NCI-H446 (cell line): ENCODE measurements around the gene EHD4.

ENCODE experiments used
- DNase-seq, 2 experiments: peaks; one replicate each; lab custom pipeline; 2025; lab: John Stamatoyannopoulos, UW

EHD4 gene

GRCh38 chr15:41895491-41895890 lies 76.9 kb downstream of the EHD4 start:
- DNase-seq = no peak

DNA sequence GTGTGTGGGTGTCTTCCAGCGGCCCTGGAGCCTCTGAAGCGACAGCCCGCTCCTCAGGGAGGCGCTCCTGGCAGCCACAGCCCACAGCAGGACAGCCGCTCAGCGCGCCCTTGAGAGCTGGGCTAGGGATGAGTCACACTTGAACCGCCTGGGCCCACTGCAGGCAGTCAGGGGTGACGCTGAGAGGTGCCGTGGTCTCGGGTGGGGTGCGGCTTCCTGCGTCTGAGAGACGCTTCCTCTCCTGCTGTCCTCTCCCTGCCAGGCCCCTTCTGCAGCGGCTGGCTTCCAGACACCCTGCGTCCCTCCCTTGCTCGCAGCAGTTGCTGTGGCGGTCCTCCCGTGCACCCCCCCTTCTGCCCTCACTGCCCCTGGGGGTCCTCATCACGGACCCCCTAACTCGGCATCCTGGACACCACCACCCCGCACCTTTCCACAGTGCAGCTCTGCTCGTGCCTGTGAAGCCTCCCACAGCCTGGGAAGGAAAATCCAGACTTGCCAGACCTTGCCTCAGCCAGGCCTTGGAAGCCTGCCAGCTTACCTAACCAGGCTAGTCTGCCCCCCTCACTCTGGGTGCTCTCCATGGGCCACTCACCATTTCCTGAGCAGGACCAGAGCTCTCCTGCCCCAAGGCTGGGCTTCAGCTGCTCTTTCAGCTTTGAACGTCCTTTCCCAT lies 77.4 kb downstream of the EHD4 start:
- DNase-seq = peak in 1 of 2 experiments; percentile 25

DNA sequence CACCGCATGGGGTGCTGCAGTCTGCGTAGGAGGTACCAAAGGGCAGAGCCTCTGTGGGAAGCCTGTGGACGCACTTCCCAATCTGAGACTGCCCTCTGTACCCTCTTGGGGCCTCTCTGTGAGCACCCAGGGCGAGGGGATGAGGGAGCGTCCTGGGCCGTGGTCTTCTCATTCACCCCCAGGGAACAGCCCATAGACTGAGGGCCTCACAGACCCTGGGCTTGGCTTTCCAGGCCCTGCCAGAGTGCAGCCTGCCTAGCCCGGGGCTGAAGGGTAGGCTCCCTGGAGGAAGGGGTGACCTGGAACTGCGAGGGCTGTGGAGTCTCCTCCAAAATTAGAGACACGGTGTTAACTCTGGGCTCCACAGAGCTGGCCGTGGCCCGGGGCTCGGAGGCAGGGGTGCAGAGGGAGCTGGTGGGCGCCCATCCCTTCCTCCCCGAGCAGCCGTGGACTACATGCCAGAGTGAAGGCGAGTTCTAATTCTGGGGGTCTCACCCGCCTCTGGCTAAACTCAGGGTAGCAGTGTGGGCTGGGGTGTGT lies 78.0 kb downstream of the EHD4 start:
- no peak for DNase-seq

GRCh38 chr15:41893422-41894250 lies 78.7 kb downstream of the EHD4 start, which contains the start of gene SPTBN5:
SPTBN5 (minus strand) TSS chr15:41894053; CDS start chr15:41893497, 556 bp downstream.
- DNase-seq = no peak

GRCh38 chr15:41892621-41893421 lies 79.5 kb downstream of the EHD4 start:
- DNase-seq = peak in 1 of 2 experiments; percentile 30

DNA sequence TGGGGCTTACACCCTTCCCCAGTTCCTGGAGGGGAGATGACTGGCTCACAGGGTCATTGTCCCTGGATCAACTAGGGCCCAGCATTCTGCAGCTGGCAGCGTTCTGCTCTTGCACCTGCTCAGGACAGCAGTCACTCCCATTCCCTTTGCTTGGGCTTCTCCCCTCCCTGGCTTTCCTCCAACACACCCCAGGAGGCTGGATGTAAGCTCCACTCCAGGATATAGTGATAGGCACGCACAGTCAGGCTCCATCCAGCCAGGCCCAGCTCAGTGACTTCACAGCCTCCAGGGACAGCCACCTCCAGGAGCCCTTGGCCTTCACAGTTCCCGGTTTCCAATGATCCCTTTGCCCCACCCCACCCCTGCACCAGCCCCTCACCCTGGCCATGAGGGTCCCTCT lies 80.4 kb downstream of the EHD4 start:
- DNase-seq = peak in 1 of 2 experiments; percentile 14

DNA sequence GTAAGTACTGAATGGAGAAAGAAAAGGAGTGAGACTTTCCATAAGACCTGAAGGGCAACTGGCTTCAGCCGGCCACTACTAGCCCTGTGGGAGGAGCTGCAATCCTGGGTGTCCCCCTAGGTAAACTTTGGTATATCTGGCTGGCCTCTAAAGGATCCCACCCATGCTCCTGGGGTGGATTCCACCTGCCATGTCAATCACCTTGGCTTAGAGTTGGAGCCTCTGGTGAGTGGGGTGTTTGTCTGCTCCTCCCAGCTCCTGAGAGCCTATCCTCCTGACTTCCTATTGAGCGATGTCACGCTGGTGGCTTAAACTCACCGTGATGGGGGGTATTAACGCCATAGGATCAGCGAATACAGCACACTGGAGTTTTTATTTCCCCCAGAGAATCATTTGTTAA lies 81.1 kb downstream of the EHD4 start:
- DNase-seq = no peak

DNA sequence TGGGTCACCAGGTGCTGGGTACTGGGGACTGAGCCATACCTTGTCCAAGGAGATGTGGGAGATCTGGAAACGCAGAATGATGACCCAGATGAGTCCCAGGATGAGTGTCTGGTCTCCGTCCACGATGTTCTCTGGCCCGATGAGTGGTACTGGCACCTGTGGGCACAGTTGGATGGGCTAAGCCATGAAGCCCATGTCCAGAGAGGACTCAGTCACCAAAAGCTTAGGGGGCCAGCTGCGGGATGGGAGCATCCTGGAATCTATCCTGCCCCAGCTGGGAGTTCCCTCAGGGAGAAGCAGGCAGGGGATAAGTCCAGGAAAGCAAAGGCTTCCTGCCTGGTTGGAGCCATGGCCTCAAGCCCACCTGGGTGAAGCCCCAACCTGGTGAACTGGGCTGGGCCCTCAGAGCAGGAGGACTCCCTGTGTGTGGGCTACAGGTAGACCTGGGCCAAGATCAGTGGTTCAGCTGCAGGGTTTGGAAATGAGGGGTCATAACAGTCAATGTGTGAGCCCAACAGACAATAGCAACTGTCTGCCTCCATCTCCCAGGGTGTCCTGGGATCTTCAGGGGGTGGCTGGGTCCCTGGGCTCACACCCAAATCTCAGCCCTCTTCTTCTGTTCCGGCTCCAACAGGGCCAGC lies 82.2 kb downstream of the EHD4 start:
- DNase-seq = no peak

- no peak for DNase-seq
Measured at GRCh38 chr15:41888662-41889253, 83.6 kb downstream of the EHD4 start.

DNA sequence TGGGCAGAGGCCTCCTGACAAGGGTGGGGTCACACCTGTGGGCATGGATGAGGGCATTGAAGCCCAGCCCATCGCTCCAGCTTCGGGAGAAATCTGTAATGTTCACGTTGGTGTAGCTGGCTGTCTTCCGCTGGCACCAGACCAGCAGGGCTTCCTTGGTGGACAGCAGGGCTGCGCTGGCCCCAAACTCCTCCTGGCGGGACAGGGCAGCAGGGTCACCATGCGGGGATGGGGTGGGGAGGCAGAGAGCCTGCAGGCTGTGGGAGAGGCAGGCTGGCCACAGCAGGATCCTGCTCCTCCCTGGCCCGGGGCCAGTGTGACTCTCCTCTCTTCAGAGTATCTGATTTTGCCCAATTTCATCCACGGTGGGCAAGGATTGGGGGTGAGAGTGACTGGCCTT lies 84.5 kb downstream of the EHD4 start:
- no peak for DNase-seq

- DNase-seq = no peak
Measured at GRCh38 chr15:41887161-41887560, 85.2 kb downstream of the EHD4 start.

GRCh38 chr15:41886741-41887140 lies 85.6 kb downstream of the EHD4 start:
- DNase-seq = no peak

DNA sequence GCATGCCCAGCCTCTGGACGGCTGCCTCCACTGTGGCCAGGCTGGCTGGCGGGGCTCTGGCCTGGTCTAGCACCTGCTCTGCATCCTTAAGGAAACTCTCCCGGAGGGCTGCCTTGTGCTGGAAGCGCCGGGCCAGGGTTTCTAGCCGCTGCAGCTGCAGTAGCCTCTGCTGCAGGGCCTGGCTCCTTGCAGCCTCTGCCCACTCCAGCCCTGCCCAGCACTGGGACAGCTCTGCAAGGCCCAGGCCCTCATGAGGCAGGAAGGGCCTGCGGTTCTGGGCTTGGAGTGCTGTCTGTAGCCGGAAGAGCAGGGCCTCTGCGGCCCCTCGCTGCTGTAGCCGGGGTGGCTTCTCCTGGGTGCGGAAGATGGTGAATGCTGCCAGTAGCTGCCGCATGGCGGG lies 86.5 kb downstream of the EHD4 start:
- DNase-seq = no peak

GRCh38 chr15:41885321-41885720 lies 87.0 kb downstream of the EHD4 start:
- DNase-seq = no peak

DNA sequence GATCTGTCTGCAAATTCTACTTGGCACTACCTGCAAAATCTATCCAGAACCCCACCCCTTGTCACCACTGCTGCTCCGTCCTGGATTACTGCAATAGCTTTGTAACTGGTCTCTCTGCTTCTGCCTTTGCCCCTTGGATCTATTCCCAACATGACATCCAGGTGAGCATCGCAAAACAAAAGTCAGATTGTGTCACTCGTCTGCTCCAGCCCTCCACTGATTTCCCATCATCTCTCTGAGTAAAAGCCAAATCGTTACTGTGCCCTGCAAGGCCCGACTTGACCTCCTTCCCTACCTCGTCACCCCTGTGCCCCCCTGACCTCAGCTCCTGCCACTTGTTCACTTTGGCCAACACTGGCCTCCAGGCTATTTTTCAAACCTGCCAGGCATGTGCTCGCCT lies 87.9 kb downstream of the EHD4 start:
- DNase-seq = no peak

DNA sequence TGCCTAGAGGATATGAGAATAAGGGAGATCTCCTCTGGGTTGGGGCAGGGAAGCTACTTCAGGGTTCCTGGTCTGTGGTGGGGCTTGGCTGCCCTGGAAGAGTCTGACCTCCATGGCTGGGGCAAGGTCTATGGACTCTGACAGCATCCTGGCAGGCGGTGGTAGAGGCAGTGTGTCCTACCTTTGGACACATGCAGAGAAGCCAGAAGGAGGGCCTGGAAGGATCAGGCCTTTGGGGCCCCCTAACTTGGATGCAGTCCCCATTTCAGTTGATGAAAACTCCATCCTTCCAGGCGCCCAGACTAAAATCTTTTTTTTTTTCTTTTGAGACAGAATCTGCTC lies 88.9 kb downstream of the EHD4 start:
- no peak for DNase-seq

DNA sequence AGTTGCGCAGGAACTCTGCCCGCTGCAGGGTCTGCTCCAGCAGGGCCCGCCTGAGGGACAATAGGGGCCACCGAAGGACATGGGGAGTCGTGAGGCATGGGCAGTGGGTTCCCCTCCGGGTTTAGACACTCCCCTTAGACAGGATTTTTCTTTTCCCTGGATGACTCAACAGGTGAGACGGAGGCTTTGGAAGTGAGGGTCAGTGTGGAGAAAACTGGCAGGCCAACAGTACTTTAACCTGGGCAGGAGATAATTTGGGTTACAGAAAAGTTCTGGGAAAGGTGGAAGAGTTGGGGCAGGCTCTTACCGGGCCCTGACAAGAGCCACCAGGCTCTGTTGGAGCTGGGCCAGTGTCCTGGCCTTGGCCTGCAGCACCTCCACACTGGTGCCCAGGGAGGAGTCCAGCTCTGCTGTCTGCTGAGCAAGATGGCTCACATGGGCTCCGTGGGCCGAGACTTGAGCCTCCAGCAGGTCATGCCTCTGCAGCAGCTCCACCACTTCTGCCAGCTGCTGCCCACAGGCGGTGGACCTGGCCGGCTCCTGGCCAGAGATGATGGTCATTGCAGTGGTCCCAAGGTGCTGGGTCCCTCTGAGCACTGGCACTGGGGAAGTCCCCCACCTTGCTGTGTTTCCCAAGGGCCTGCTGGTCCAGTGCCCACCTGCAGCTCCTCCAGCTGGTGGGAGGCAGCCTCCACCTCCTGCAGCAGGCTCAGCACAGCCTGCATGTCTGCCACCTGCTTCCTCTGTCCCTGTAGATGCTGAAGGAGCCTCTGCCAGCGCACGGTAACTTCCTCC lies 89.5 kb downstream of the EHD4 start:
- no peak for DNase-seq

- no peak for DNase-seq
Measured at GRCh38 chr15:41881920-41882688, 90.3 kb downstream of the EHD4 start.

GRCh38 chr15:41881550-41881919 lies 90.8 kb downstream of the EHD4 start:
- DNase-seq = no peak

DNA sequence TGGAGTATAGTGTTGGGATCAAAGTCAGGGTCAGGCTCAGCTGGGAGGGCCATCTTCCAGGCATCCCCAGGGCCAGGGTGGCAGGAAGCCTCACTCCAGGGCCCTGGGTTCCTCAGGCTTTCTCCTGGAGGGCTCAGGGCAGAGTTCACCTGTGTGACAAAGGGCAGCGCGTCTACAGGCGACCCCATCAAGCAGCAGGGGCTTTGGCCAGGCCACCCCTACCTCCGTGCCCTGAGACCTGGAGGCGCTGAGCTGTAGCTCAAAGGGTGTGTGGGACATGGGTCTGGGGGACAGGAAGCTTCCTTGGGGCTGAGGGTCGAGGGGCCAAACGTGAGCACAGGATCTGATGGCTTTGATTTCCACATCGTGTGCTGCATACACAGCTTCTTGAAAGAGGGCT lies 91.3 kb downstream of the EHD4 start:
- no peak for DNase-seq
